Nephron (organoid): ENCODE measurements around the gene PDE4B.

Source experiments
- H3K27ac Mint-ChIP-seq, 3 experiments: 2 replicates each; pipeline ENCODE4 v1.8.0; 2020; ENCODE audit warnings: mixed read lengths in 3 of 3, mild to moderate bottlenecking in 2 of 3, moderate library complexity in 1 of 3
- H3K27me3 Mint-ChIP-seq: 2 replicates; pipeline ENCODE4 v1.8.0; 2021; ENCODE audit warnings: low read depth, mild to moderate bottlenecking, moderate library complexity, mixed read lengths
- H3K36me3 Mint-ChIP-seq: 2 replicates; pipeline ENCODE4 v1.8.0; 2020; ENCODE audit warnings: low read depth, mixed read lengths
- H3K4me1 Mint-ChIP-seq: 2 replicates; pipeline ENCODE4 v1.8.0; 2020; ENCODE audit warnings: mixed read lengths
- H3K4me3 Mint-ChIP-seq, 3 experiments: 2 replicates each; pipeline ENCODE4 v1.8.0; 2020; ENCODE audit warnings: mild to moderate bottlenecking in 3 of 3, mixed read lengths in 3 of 3, moderate library complexity in 2 of 3
- H3K9me3 Mint-ChIP-seq: 2 replicates; pipeline ENCODE4 v1.8.0; 2020; ENCODE audit warnings: mixed read lengths
- TF ChIP-seq, protein P1 (sequence below), 3 experiments: fragments of 200-600 bp; sonication (generic); IDR thresholded peaks; one replicate each; pipeline ENCODE4 v1.5.0; 2021; ENCODE audit warnings: antibody characterized with exemption in 3 of 3; ENCODE audit not compliant: unreplicated experiment in 3 of 3

The PDE4B gene

DNA sequence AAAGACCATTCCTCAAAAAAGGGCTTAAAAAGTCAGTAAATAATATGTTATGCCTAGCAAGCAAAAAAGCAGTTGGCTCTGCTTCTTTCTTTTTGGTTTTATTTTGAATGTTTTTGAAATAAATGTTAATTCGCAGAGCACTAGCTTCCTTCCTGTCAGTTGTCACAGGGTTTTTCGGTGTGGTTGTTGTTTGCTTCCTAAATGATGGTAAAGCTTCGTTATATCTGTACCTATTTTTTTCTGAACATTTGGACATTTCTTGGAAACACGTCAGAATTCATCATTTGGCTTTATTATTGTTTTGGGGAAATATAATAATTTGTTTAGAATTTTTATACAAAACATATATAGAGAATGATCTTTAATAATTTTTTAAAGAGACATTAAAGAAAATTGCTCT is 389.3 kb downstream of the PDE4B start:
- Mint-ChIP-seq H3K36me3 (no peaks in the 10 kb centered on the region), H3K4me1 (peaks cover 23% of the 10 kb centered on the region), H3K27ac (peak overlapping the region in 1 of 3 experiments; percentile 38), H3K9me3 (peaks cover 2% of the 10 kb centered on the region), H3K27me3 (no peaks in the 10 kb centered on the region), H3K4me3 (no peak overlapping the region)
- TF ChIP-seq, protein P1, sequence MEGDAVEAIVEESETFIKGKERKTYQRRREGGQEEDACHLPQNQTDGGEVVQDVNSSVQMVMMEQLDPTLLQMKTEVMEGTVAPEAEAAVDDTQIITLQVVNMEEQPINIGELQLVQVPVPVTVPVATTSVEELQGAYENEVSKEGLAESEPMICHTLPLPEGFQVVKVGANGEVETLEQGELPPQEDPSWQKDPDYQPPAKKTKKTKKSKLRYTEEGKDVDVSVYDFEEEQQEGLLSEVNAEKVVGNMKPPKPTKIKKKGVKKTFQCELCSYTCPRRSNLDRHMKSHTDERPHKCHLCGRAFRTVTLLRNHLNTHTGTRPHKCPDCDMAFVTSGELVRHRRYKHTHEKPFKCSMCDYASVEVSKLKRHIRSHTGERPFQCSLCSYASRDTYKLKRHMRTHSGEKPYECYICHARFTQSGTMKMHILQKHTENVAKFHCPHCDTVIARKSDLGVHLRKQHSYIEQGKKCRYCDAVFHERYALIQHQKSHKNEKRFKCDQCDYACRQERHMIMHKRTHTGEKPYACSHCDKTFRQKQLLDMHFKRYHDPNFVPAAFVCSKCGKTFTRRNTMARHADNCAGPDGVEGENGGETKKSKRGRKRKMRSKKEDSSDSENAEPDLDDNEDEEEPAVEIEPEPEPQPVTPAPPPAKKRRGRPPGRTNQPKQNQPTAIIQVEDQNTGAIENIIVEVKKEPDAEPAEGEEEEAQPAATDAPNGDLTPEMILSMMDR (IDR thresholded peaks at IDR 0.05; ENCODE audit: unreplicated experiment in 3 of 3) = no peak

DNA sequence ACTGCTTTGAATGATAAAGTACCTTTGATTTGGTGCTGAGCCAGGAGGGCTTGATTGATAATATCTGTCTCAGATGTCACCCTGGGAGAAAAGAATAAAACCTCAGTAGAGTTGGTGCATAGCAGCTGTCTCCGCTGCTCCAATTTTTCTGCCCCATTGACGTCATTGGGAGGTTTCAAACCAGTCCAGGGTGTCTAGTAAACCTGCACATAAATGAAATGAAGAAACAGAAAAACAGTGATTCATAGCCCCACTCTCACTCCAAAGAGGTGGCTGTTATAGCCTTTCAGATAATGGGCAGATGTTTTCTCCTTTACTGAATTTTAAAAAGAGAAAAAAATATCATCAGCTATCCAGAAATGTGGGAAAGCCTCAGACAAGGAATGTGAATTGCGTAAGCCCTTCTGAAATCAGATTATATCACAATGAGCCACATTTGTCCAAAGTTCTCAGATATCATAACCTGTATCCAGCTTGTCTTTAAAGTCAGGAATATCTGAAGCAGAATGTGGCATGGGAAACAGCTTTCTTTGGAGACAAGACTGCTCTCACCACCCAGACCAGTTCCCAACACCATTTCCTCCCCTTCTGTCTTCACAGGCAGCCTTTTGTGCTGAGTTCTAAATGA is 390.0 kb downstream of the PDE4B start:
- Mint-ChIP-seq H3K9me3 (peaks cover 2% of the 10 kb centered on the region), H3K27me3 (no peaks in the 10 kb centered on the region), H3K4me1 (peaks cover 23% of the 10 kb centered on the region), H3K4me3 (peak overlapping the region in 1 of 3 experiments; percentile 20), H3K36me3 (no peaks in the 10 kb centered on the region), H3K27ac (peak overlapping the region; percentile 38 to 81 (median 56))
- TF ChIP-seq, protein P1 (IDR thresholded peaks at IDR 0.05; ENCODE audit: unreplicated experiment in 3 of 3) = no peak

DNA sequence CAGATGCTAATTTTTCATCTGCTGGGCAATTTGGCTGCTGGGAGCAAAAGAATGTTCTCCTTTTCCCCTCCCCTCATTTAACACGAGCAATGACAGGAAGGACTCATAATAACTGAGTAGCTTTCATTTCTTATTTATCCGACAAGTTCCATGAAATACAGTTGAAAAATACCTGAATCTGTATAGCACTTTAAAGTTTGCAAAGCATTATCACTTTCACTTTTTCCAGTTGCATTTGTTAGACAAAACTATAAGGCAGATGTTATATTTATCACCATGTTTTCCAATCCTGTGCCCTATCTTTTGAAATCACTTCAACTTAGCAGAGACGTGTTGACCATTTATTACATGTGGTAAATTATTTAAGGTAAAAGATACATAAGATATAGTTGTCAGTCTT is 390.7 kb downstream of the PDE4B start:
- Mint-ChIP-seq H3K27ac (peak overlapping the region; percentile 38 to 81 (median 56)), H3K4me1 (peaks cover 23% of the 10 kb centered on the region), H3K27me3 (no peaks in the 10 kb centered on the region), H3K4me3 (no peak overlapping the region), H3K36me3 (no peaks in the 10 kb centered on the region), H3K9me3 (peaks cover 2% of the 10 kb centered on the region)
- TF ChIP-seq, protein P1 (IDR thresholded peaks at IDR 0.05; ENCODE audit: unreplicated experiment in 3 of 3) = no peak

DNA sequence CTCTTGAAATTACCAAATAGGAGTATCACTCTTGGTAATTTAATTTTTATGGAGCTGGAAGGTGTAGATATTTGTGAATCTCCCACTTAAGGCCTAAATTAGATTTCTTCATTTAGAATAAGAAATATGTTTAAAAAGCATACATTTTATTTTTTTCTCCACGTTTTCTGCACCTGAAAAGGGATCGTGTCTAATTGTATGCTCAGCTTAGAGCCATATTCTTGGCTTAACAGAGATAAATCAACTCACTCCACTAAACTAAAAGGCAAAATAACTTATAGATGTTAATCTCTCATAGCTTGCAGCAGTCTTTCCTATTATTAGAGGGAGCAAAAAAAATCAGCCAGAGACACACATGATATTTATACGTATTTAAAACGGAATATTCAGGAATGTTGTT is 404.4 kb downstream of the PDE4B start:
- TF ChIP-seq, protein P1 (IDR thresholded peaks at IDR 0.05; ENCODE audit: unreplicated experiment in 3 of 3) = no peak
- H3K36me3 Mint-ChIP-seq = no peaks in the 10 kb centered on the region
- H3K27me3 Mint-ChIP-seq = no peaks in the 10 kb centered on the region
- H3K4me1 Mint-ChIP-seq = peaks cover 21% of the 10 kb centered on the region
- H3K27ac Mint-ChIP-seq = peak overlapping the region in 2 of 3 experiments; percentile 86 to 93
- no peak overlapping the region for H3K4me3 Mint-ChIP-seq
- H3K9me3 Mint-ChIP-seq = peaks cover 3% of the 10 kb centered on the region

DNA sequence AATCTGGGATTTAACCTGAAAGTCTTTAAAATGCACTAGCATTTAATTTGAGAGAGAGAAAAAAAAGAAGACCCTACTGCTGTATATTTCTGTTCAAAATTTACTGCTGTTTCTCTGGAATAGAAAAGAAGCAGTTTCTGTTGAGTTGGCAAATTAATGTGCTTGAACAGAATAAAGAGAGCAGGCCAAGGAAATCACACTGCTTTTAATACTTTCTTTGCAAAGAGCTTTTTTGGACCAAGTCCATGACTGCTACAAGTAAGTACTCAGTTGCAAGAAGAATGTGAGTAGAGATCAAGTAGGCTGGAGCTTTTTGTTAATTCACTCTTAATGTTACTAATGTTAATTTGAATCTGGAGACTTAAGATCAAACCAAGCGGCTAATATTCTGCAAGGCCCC is 405.1 kb downstream of the PDE4B start:
- H3K4me3 Mint-ChIP-seq = peak overlapping the region in 1 of 3 experiments; percentile 9
- H3K9me3 Mint-ChIP-seq = peaks cover 7% of the 10 kb centered on the region
- no peaks in the 10 kb centered on the region for H3K27me3 Mint-ChIP-seq
- H3K4me1 Mint-ChIP-seq = peaks cover 21% of the 10 kb centered on the region
- no peaks in the 10 kb centered on the region for H3K36me3 Mint-ChIP-seq
- TF ChIP-seq, protein P1 (IDR thresholded peaks at IDR 0.05; ENCODE audit: unreplicated experiment in 3 of 3) = no peak
- peak overlapping the region; percentile 82 to 93 (median 86) for H3K27ac Mint-ChIP-seq

DNA sequence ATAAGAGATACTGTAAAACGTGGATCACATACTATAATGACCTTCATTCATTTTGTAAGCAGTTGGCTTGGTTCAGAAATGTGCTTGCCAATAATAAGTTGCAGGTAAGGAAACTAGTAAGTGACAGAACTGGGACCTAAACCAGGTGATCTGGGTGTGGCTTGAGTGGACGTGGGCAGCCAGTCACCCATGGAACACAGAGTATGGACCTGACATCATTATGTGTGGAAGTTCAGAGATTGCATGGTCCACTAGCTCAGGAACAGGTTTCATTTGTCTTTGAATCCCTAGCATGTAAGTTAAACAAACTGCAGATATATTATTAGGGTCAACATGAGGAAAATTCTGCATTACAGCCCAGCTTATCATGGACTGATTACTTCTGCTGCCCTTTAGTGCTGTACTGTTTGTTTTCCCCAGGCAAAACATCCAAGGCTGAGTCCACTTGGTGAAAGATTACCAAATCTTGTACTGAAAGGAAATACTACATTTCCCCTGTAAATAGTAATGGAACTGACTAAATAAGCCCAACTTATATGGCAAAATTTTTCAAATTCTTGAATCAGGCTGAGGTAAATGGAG is 414.0 kb downstream of the PDE4B start:
- H3K4me1 Mint-ChIP-seq = peaks cover 6% of the 10 kb centered on the region
- H3K4me3 Mint-ChIP-seq = no peak overlapping the region
- H3K9me3 Mint-ChIP-seq = peaks cover 30% of the 10 kb centered on the region

More for the DNA sequence above, 414.0 kb downstream of the PDE4B start:
- TF ChIP-seq, protein P1 (IDR thresholded peaks at IDR 0.05; ENCODE audit: unreplicated experiment in 3 of 3) = no peak
- Mint-ChIP-seq H3K36me3 (no peaks in the 10 kb centered on the region), H3K27ac (no peak overlapping the region), H3K27me3 (no peaks in the 10 kb centered on the region)
